ENCODE data around the gene RAD9B. TPM values are rescaled to one million over a fixed set of nuclear protein-coding genes. Genes with fewer than 3 reads are reported as not detected.

Gene RAD9B
- polyA plus RNA-seq, 2 of the 4 experiments (the other 2 are of a cell fraction) = 0.18 to 0.66 TPM

- Histone ChIP-seq H3K27ac (peak overlapping the region in 1 of 2 experiments; percentile 54; a peak in 1 of 6 replicates), H3K9me3 (no peaks in the 10 kb centered on the region), H3K4me1 (peaks cover 24% of the 10 kb centered on the region), H3K4me3 (no peak overlapping the region), H3K4me2 (peak overlapping the region; percentile 36)
- CTCF ChIA-PET = interaction anchor here (0.6 to 3.4 kb wide), 3 partner anchors 40 to 151 kb away, joined by 3 to 13 read pairs (median 3); no protein-coding TSS in a partner anchor
- POLR2A ChIA-PET = interaction anchor here (0.6 kb wide), 1 partner anchor 13 kb away, joined by 3 read pairs; no protein-coding TSS in a partner anchor
- TF ChIP-seq POLR2A (IDR thresholded peaks at IDR 0.05; ENCODE audit: low read length) (no peak), REST (IDR thresholded peaks at IDR 0.05) (no peak), ZFP36 (IDR thresholded peaks at IDR 0.05; ENCODE audit: borderline replicate concordance, partially characterized antibody) (no peak), HEYL (CRISPR knock-in tag; IDR thresholded peaks at IDR 0.05) (no peak), EHMT2 (IDR thresholded peaks at IDR 0.05; ENCODE audit: low read depth) (no peak), TFCP2L1 (CRISPR knock-in tag; IDR thresholded peaks at IDR 0.05) (no peak), FOSL2 (IDR thresholded peaks at IDR 0.05) (0 out of 2 replicates have a peak, but pooled peaks have one; percentile 19), FOSL2 (CRISPR knock-in tag; IDR thresholded peaks at IDR 0.05) (peak; percentile 57), USF2 (IDR thresholded peaks at IDR 0.05) (no peak), CBX8 (IDR thresholded peaks at IDR 0.05) (no peak), HDAC2 (IDR thresholded peaks at IDR 0.05) (no peak), JUNB (IDR thresholded peaks at IDR 0.05) (no peak), MAZ (IDR thresholded peaks at IDR 0.05; ENCODE audit: borderline replicate concordance, low read depth, low read length) (no peak), GATA3 (IDR thresholded peaks at IDR 0.05; ENCODE audit: borderline replicate concordance) (peak; percentile 19; the same call in 1 of the 2 replicates), ZC3H11A (IDR thresholded peaks at IDR 0.05) (no peak)
- peak; percentile 58 to 60; a peak in 4 of 6 replicates for ATAC-seq
- 29% methylated on average over 3 of the region's 3 CpGs for WGBS (ENCODE audit: missing lambda C conversion rate)
- DNase-seq (ENCODE audit: low read depth in 1 of 2, low spot score in 1 of 2) = peak in 1 of 2 experiments; percentile 28
- no peak for FAIRE-seq
Observed at GRCh38 chr12:110546339-110546738, 44.2 kb downstream of the RAD9B start.

GRCh38 chr12:110547090-110547489, 45.0 kb downstream of the RAD9B start:
- 83% methylated on average over 2 of the region's 2 CpGs for WGBS (ENCODE audit: missing lambda C conversion rate)
- H3K4me1 ChIP-seq = peaks cover 24% of the 10 kb centered on the region
- DNase-seq (ENCODE audit: low read depth in 1 of 2, low spot score in 1 of 2) (no peak), ATAC-seq (no peak), FAIRE-seq (no peak)
- H3K9me3 ChIP-seq = no peaks in the 10 kb centered on the region
- no peak for TF ChIP-seq PBX3 (IDR thresholded peaks at IDR 0.05)
- TF ChIP-seq HOXB13 (CRISPR knock-in tag; IDR thresholded peaks at IDR 0.05; ENCODE audit: low read depth) = no peak
- no peak for TF ChIP-seq KDM5A (IDR thresholded peaks at IDR 0.05)
- TF ChIP-seq USF2 (IDR thresholded peaks at IDR 0.05) = no peak
- TF ChIP-seq ESRRA (IDR thresholded peaks at IDR 0.05; ENCODE audit: borderline replicate concordance, low read length) = no peak
- TF ChIP-seq HOXA7 (CRISPR knock-in tag; IDR thresholded peaks at IDR 0.05) = no peak
- no peak for TF ChIP-seq HDAC2 (IDR thresholded peaks at IDR 0.05)
- TF ChIP-seq HEYL (CRISPR knock-in tag; IDR thresholded peaks at IDR 0.05) = no peak
- no peak for TF ChIP-seq KDM1A (IDR thresholded peaks at IDR 0.05; ENCODE audit: low read depth)
- TF ChIP-seq MYC (IDR thresholded peaks at IDR 0.05; ENCODE audit: borderline replicate concordance, low read length) = no peak
- TF ChIP-seq NPAS2 (CRISPR knock-in tag; IDR thresholded peaks at IDR 0.05; ENCODE audit: borderline replicate concordance) = no peak
- TF ChIP-seq EHMT2 (IDR thresholded peaks at IDR 0.05; ENCODE audit: low read depth) = no peak
- TF ChIP-seq HOXB5 (CRISPR knock-in tag; IDR thresholded peaks at IDR 0.05) = no peak
- TF ChIP-seq RARB (CRISPR knock-in tag; IDR thresholded peaks at IDR 0.05) = no peak
- no peak for TF ChIP-seq RAD21 (conservative IDR thresholded peaks at IDR 0.05 in 1 of 2, IDR thresholded peaks at IDR 0.05 in 1 of 2)
- no peak for TF ChIP-seq CBX2 (IDR thresholded peaks at IDR 0.05; ENCODE audit: borderline replicate concordance, low read depth)
- CTCF ChIA-PET = interaction anchor here (0.6 to 10.7 kb wide), 5 partner anchors 15 to 151 kb away, joined by 3 to 138 read pairs (median 3); no protein-coding TSS in a partner anchor
- H3K4me3 ChIP-seq = no peak overlapping the region
- H3K4me2 ChIP-seq = peak overlapping the region; percentile 36; the same call in 2 of the 3 replicates
- POLR2A ChIA-PET = no interaction called here
- peak overlapping the region in 1 of 2 experiments; percentile 26; a peak in 1 of 6 replicates for H3K27ac ChIP-seq
